ENCODE measurements around the gene NFE2.
"Not testable (repeated sequence)": the region's sequence is repeated elsewhere in the genome, so short reads cannot be mapped to it uniquely, and the experiment has no call there.

Gene NFE2

DNA sequence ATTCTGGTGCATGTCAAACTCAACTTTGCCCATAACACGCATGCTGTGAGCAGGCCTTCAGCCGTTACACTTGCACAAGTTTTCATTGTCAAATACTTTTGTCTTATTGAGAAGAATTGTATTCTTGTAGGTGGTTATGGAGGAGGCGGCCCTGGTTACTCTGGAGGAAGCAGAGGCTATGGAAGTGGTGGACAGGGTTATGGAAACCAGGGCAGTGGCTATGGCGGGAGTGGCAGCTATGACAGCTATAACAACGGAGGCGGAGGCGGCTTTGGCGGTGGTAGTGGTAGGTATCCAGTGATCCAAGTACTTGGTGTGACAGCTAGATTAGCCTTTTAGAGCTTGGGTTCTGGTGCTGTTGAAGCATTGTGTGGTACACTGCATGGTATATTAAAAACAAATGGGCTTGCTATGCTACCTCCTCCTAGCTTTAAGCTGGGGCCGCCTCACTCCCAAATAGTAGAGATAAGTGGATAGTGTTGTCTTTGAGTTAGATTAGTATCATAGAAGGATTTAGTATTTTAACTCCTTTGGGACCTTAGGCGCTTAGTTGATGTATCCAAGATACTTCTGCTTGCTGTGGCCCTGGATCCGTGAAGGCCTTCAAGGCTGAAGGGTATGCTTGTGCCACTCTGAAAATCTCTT lies 17.7 kb downstream of the NFE2 start:
- no peak for FAIRE-seq

GRCh38 chr12:54281694-54282093 lies 19.1 kb downstream of the NFE2 start:
- FAIRE-seq = not testable (repeated sequence)

- FAIRE-seq = not testable (repeated sequence)
These were observed 19.6 kb downstream of the NFE2 start for GRCh38 chr12:54281261-54281638.

GRCh38 chr12:54280468-54281260 lies 20.2 kb downstream of the NFE2 start, which contains the start of gene HNRNPA1:
Gene HNRNPA1, plus strand, starts transcription at chr12:54280726. Its CDS starts 82 bp downstream, at chr12:54280808.
- FAIRE-seq = peak; percentile 33

- no peak for FAIRE-seq
These were observed 21.0 kb downstream of the NFE2 start, which contains the start of gene CBX5 for GRCh38 chr12:54279632-54280467. Gene CBX5, minus strand, starts transcription at chr12:54280122. Its CDS starts 22,472 bp downstream, at chr12:54257650.

DNA sequence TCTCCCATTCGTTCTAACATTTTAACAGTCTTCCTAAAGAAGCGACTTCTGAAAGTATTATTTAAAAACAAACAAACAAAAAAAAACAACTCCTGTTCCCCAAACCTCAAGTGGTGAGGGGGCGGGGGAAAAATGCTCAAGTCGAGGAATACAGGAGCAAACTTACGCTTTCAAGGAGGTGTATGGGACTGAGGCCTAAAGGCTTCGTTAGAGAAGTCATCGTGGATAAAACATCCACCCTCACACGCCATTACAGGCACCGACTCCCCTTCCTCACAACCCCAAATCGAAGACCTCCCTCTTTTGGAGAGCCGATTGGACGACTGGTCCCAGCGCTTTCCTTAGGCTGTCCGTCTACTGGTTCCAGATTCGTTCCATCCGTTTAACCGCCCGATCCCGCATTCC lies 21.6 kb downstream of the NFE2 start:
- no peak for FAIRE-seq

DNA sequence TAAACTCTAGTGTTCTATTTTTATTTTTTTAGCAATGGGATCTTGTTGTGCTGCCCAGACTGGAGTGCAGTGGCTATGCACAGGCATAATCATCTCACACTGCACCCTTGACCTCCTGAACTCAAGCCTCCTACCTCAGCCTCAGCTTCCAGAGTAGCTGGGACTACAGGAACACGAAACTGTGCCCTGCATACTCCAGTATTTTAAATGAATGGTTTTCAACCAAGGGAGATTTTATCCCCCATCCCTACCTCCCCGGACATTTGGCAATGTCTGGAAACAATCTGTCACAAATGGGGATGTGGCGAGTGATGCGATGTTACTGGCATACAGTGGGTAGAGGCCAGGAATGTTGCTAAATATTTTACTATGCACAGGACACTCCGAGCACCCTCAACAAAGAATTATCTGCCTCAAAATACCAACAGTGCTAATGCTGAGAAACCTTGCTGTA lies 23.0 kb downstream of the NFE2 start:
- no peak for FAIRE-seq

- FAIRE-seq = no peak
These were observed 24.4 kb downstream of the NFE2 start for GRCh38 chr12:54276368-54276767.

DNA sequence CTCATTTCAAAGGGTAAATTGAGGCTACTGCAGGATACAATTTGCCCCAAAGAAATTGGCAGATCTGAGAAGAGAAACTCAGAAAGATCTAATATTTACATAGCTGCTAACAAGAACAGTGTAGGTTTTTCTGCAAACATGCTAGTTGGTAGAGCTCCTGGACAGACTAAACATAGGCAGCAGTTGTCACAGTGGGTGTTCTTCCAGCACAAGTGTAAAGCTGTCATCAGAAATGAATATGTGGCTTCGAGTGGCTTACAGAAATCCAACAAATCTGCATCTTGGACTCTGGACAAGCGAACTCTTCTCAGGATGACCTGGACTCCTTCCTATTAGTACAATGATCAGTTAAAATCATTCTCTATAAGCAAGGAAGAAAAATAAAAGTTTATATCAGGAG lies 26.8 kb downstream of the NFE2 start:
- FAIRE-seq = no peak

DNA sequence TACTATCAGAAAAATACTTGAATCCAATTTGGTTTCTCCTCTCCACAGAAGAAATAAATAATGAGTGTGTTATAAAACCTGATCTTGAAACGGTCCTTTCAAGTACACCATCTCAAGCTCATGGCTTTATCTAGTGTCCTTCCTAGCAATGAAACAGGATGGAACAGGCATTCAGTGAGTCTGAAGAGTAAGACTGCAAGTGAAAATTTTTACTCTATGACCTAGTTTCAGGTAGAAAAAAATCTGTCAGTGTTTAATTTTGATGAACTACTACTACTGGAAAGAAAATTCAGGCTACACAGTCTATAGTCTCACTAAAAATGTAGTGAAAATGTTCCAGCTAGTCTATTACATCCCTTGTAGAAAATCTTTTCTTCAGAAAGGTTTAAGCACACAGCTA lies 28.6 kb downstream of the NFE2 start:
- no peak for FAIRE-seq

DNA sequence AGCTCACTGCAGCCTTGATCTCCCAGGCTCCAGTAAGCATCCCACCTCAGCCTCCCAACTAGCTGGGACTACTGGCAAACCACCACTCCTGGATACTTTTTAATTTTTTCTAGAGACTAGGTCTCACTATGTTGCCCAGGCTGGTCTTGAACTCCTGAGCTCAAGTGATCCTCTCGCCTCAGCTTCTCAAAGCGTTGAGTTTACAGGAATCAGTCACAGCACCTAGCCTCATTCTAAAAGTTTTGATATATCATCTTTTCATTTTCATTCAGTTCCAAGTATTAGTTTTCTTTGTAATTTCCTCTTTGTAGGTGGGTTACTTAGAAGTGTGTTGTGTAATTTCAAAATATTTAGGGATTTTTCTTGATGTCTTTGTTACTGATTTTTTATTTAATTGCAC lies 30.5 kb downstream of the NFE2 start:
- FAIRE-seq = no peak

- FAIRE-seq = no peak
These were observed 34.0 kb downstream of the NFE2 start for GRCh38 chr12:54266852-54267251.

DNA sequence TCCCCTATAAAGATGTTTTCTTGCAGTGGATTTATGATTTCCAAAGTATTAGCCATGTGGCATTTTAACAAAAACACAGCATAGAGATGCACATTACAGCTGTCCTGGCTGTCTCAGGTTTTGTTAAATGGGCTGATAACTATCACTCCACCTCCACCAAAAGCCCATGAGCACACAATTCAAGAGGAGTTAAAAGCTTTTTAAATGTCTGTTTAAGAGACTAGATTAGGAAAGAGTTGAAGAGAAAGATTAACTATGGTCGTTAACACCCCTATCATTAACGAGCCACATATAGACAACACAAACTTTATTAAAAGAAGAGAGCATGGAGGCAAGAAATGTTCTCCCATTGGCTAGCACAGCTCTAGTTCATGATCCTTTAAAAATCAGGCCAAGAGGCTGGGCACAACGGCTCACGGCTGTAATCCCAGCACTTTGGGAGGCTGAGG lies 35.4 kb downstream of the NFE2 start:
- FAIRE-seq = no peak

GRCh38 chr12:54262403-54262925 lies 38.4 kb downstream of the NFE2 start:
- FAIRE-seq = no peak

GRCh38 chr12:54261815-54262402 lies 38.9 kb downstream of the NFE2 start:
- FAIRE-seq = no peak

DNA sequence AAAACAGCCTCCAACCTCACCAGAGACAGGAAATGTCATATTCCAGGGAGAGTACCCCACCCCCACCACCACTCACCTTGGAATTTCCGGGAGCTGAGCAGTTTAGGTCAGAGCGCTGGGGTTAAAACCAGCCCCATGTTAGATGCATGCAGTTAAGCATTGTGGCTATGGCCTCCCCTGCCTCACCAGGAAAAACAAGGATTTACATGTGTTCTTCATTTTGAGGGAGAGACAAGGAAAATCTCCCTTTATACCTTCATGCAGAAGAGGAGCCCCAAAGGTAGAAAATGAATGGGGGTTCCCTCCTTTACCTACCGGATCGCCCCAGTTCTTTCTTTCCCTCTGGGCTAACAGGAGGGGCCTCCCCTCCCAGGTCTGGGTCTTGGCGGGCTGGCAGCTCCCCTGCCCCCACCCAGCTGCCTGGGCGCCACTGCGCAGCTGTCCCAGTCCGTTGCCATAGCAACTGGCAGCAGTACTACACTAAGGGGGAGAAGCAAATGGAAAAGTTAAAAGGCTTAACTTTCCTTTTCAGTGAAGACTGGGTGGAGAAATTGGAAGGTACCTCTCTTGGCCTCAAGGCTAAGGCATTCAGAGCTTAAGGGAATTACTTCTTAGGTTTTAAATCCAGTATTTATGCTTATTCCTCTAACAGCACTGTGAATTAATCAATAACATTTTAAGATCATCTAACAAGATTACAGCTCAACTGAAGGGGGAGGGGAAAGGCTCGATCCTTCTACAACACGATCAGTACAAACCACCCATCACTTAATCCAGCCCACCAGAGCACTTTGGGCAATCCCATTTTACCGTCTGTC lies 41.4 kb downstream of the NFE2 start:
- FAIRE-seq = no peak

- FAIRE-seq = no peak
These were observed 42.6 kb downstream of the NFE2 start for GRCh38 chr12:54258201-54258681.

DNA sequence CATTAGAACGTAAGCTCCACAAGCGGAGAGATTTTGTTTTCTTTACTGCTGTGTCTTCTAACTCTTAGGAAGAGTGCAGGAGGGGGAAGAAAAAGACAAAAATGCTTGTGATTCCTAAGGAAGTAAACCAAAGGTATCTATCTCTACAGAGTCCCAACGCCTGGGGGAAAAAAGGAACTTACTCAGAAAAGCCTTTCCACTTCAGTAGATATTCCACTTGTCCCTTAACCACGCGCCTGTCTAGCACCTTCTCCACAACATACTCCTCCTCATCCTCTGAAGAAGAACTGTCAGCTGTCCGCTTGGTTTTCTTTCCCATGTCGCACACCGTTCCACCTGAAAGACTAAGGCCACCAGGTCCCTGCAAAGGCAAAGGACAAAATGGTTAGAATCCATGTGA lies 43.5 kb downstream of the NFE2 start:
- FAIRE-seq = no peak

DNA sequence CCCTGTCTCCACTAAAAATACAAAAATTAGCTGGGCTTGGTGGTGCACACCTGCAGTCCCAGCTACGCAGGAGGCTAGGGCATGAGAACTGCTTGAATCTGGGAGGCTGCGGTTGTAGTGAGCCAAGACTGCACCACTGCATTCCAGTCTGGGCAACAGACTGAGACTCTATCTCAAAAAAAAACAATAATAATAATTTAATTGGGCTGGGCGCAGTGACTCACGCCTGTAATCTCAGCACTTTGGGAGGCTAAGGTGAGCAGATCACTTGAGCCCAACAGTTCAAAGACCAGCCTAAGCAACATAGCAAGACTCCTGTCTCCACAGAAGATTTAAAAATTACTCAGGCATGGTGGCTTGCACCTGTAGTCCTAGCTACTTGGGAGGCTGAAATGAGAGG lies 47.6 kb downstream of the NFE2 start:
- no peak for FAIRE-seq

GRCh38 chr12:54251667-54252284 lies 49.0 kb downstream of the NFE2 start:
- no peak for FAIRE-seq

DNA sequence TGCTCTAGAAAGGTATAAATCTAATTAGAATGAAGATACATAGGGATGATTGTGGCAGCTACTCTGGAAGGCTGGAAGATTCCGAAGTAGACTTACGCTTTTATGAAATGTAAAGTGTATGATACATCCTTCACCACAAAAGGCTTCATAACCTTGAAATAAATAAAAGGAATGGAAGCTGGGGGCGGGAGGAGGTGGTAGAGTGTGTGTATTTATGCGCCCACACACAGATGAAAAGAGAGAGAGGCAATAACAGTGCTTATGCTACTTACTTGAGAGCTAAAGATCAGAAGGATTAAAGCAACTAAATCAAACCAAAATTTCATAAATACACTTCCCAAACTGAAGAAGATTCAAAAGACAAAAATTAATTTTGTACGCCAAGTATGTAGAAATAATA lies 51.3 kb downstream of the NFE2 start:
- FAIRE-seq = no peak
